Naive thymus-derived CD4-positive, alpha-beta T cell (primary cell): ENCODE measurements around the gene SLC26A1. TPM values are rescaled to one million over a fixed set of nuclear protein-coding genes. Genes with fewer than 3 reads are reported as not detected.

Experiments used
- ATAC-seq: fragments of 150-1000 bp; cut with Tn5 transposase; 2 replicates; pipeline ENCODE4 v1.10.0; 2021; ENCODE audit warnings: mild to moderate bottlenecking, moderate library complexity
- CTCF ChIA-PET: fragments of 350-600 bp; sonication (Branson Sonifier 250); formaldehyde crosslinking; loops from one replicate; lab custom pipeline; 2021; ENCODE audit warnings: antibody characterized with exemption; lab: Charles Lee
- POLR2A ChIA-PET: fragments of 350-600 bp; sonication (Branson Sonifier 250); formaldehyde crosslinking; loops from one replicate; lab custom pipeline; 2021; ENCODE audit warnings: antibody characterized with exemption, inconsistent platforms; lab: Charles Lee
- DNase-seq, 9 donors: peaks; one replicate each; pipeline versions ENCODE4 v3.0.0 to v3.0.0-alpha.2; 2020 to 2022; ENCODE audit warnings: mixed read lengths in 1 of 9
- H3K27ac ChIP-seq: one replicate; pipeline ENCODE4 v1.7.0; 2013; ENCODE audit warnings: mild to moderate bottlenecking, low read depth, low read length, moderate library complexity
- H3K27me3 ChIP-seq, 2 donors: one replicate each; pipeline ENCODE4 v1.7.0; 2013; ENCODE audit warnings: low read length in 2 of 2, mild to moderate bottlenecking in 2 of 2, moderate library complexity in 2 of 2; ENCODE audit not compliant: control insufficient read depth in 2 of 2, insufficient read depth in 2 of 2
- H3K36me3 ChIP-seq, 3 experiments: 1 replicate in 2 of 3; 2 replicates in 1 of 3; pipeline ENCODE4 v1.7.0; 2013; ENCODE audit warnings: low read length in 3 of 3, mild to moderate bottlenecking in 3 of 3, moderate library complexity in 1 of 3; ENCODE audit not compliant: insufficient read depth in 3 of 3, control insufficient read depth in 2 of 3
- H3K4me1 ChIP-seq, 2 donors: one replicate each; pipeline ENCODE4 v1.7.0; 2013; ENCODE audit warnings: low read length in 2 of 2, mild to moderate bottlenecking in 2 of 2, moderate library complexity in 1 of 2; ENCODE audit not compliant: control insufficient read depth in 2 of 2, insufficient read depth in 2 of 2
- H3K4me3 ChIP-seq: 2 replicates; pipeline ENCODE4 v1.7.0; 2013; ENCODE audit warnings: mild to moderate bottlenecking, low read length
- H3K9me3 ChIP-seq, 3 experiments: 1 replicate in 2 of 3; 2 replicates in 1 of 3; pipeline ENCODE4 v1.7.0; 2013; ENCODE audit warnings: low read length in 3 of 3; ENCODE audit not compliant: control insufficient read depth in 2 of 3
- H3K27ac Mint-ChIP-seq, 9 donors: one replicate each; pipeline ENCODE4 v1.8.0; 2020 to 2022; ENCODE audit warnings: mixed read lengths in 9 of 9, mild to moderate bottlenecking in 8 of 9, moderate library complexity in 5 of 9, inconsistent platforms in 2 of 9
- H3K27me3 Mint-ChIP-seq, 5 donors: one replicate each; pipeline ENCODE4 v1.8.0; 2021 to 2022; ENCODE audit warnings: mixed read lengths in 5 of 5, mild to moderate bottlenecking in 1 of 5
- H3K36me3 Mint-ChIP-seq, 5 donors: one replicate each; pipeline ENCODE4 v1.8.0; 2020 to 2022; ENCODE audit warnings: mixed read lengths in 5 of 5, mild to moderate bottlenecking in 3 of 5, inconsistent platforms in 1 of 5
- H3K4me1 Mint-ChIP-seq, 7 donors: one replicate each; pipeline ENCODE4 v1.8.0; 2020 to 2022; ENCODE audit warnings: mixed read lengths in 7 of 7, mild to moderate bottlenecking in 3 of 7, inconsistent platforms in 1 of 7
- H3K4me3 Mint-ChIP-seq, 10 donors: one replicate each; pipeline ENCODE4 v1.8.0; 2020 to 2022; ENCODE audit warnings: mild to moderate bottlenecking in 10 of 10, mixed read lengths in 10 of 10, moderate library complexity in 6 of 10, inconsistent platforms in 2 of 10
- H3K9me3 Mint-ChIP-seq, 11 donors: one replicate each; pipeline ENCODE4 v1.8.0; 2020 to 2022; ENCODE audit warnings: mixed read lengths in 11 of 11, mild to moderate bottlenecking in 4 of 11, inconsistent platforms in 1 of 11, moderate library complexity in 1 of 11
- intact Hi-C, 2 donors: fragments of 100-400 bp; cut with micrococcal nuclease; formaldehyde crosslinking; loops; one replicate each; pipeline ENCODE4 v1.15.1; 2023
- polyA plus RNA-seq, 2 donors: library from polyadenylated mRNA; unstranded; fragments of 300-500 nt; fragmentation: Illumina TruSeq; gene quantifications; one replicate each; pipeline ENCODE4 v1.2.3, GENCODE V29; 2021
- total RNA-seq, 6 experiments: library from RNA in 5 of 6; stranded (reverse) in 5 of 6; gene quantifications; 1 replicate in 5 of 6; 2 replicates in 1 of 6; pipeline ENCODE4 v1.2.3 and lab custom pipeline; 2021 to 2026

SLC26A1 gene
- total and polyA plus RNA-seq, 7 experiments from 2014 or later: 0.16 to 2.3 (median 1.1) TPM; not detected in 2

GRCh38 chr4:1023075-1023640 lies 30.0 kb upstream of the SLC26A1 start:
- Mint-ChIP-seq H3K36me3 (peaks cover 0 to 11% (median 4%) of the 10 kb centered on the region in 5 donors), H3K27me3 (no peaks in the 10 kb centered on the region), H3K27ac (no peak overlapping the region), H3K4me3 (no peak overlapping the region), H3K4me1 (peaks cover 0 to 11% (median 8%) of the 10 kb centered on the region in 7 donors), H3K9me3 (no peaks in the 10 kb centered on the region)
- Histone ChIP-seq H3K27me3 (no peaks in the 10 kb centered on the region), H3K27ac (no peak overlapping the region), H3K36me3 (peaks cover 0 to 28% (median 0%) of the 10 kb centered on the region in 3 experiments), H3K4me1 (no peaks in the 10 kb centered on the region), H3K4me3 (no peak overlapping the region), H3K9me3 (no peaks in the 10 kb centered on the region)
- ATAC-seq (no peak), DNase-seq (no peak)
- ChIA-PET CTCF (no interaction called here), POLR2A (no interaction called here)
- intact Hi-C loops: no loop called here

DNA sequence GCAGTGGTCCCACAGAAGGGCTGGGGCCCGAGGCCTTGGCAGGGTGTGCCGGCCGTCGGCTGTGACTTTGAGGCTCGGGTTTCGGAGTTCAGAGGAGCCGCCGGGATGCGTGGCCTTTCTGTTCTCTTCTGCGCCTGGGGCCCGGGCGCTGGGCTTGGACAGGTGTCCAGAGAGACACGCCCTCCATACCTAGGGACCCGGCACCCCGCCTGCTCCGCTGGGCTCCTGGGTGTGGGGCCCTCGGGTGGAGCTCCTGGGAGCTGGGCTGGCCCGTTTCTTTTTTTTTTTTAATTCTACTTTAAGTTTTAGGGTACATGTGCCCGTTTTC lies 29.5 kb upstream of the SLC26A1 start:
- no peaks in the 10 kb centered on the region for H3K9me3 ChIP-seq
- H3K27me3 Mint-ChIP-seq: no peaks in the 10 kb centered on the region
- H3K4me3 ChIP-seq: no peak overlapping the region
- no peaks in the 10 kb centered on the region for H3K4me1 ChIP-seq
- no peak for DNase-seq
- H3K27ac ChIP-seq: no peak overlapping the region
- no peak for ATAC-seq
- peaks cover 0 to 11% (median 4%) of the 10 kb centered on the region in 5 donors for H3K36me3 Mint-ChIP-seq
- POLR2A ChIA-PET: no interaction called here
- H3K9me3 Mint-ChIP-seq: no peaks in the 10 kb centered on the region
- intact Hi-C loops: no loop called here
- H3K4me3 Mint-ChIP-seq: no peak overlapping the region
- CTCF ChIA-PET: no interaction called here
- no peak overlapping the region for H3K27ac Mint-ChIP-seq
- H3K4me1 Mint-ChIP-seq: peaks cover 0 to 11% (median 9%) of the 10 kb centered on the region in 7 donors
- H3K27me3 ChIP-seq: no peaks in the 10 kb centered on the region
- peaks cover 0 to 28% (median 0%) of the 10 kb centered on the region in 3 experiments for H3K36me3 ChIP-seq

DNA sequence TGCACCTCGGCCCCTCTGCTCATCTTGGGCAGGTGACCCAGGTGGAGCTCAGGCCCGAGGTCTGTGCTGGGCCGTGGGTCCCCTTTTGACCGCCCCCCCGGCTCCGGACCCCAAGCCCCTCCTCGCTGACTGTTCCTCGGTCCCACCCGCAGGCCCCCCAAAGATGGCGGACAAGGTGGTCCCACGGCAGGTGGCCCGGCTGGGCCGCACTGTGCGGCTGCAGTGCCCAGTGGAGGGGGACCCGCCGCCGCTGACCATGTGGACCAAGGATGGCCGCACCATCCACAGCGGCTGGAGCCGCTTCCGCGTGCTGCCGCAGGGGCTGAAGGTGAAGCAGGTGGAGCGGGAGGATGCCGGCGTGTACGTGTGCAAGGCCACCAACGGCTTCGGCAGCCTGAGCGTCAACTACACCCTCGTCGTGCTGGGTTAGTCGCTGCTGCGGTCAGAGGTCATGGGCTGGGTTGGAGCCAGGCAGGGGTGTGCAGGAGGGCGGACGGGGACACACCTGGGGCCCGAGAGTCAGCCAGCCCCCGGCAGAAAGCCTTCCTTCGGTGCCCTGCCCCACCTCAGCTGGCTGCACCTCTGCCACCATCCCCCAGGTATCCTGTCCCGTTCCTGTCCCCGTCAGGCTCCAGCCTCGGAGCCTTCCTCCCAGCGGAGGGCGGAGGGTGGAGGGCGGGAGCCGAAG lies 29.0 kb upstream of the SLC26A1 start:
- ChIA-PET POLR2A (no interaction called here), CTCF (no interaction called here)
- no peak overlapping the region for H3K4me3 Mint-ChIP-seq
- peaks cover 0 to 28% (median 0%) of the 10 kb centered on the region in 3 experiments for H3K36me3 ChIP-seq
- H3K27ac ChIP-seq: no peak overlapping the region
- H3K4me1 ChIP-seq: no peaks in the 10 kb centered on the region
- H3K27ac Mint-ChIP-seq: no peak overlapping the region
- H3K4me3 ChIP-seq: no peak overlapping the region
- H3K36me3 Mint-ChIP-seq: peaks cover 0 to 11% (median 4%) of the 10 kb centered on the region in 5 donors
- intact Hi-C loops: no loop called here
- H3K4me1 Mint-ChIP-seq: peaks cover 0 to 11% (median 9%) of the 10 kb centered on the region in 7 donors
- H3K27me3 Mint-ChIP-seq: no peaks in the 10 kb centered on the region
- ATAC-seq (no peak), DNase-seq (no peak)
- no peaks in the 10 kb centered on the region for H3K27me3 ChIP-seq
- no peaks in the 10 kb centered on the region for H3K9me3 ChIP-seq
- no peaks in the 10 kb centered on the region for H3K9me3 Mint-ChIP-seq

- peaks cover 0 to 28% (median 0%) of the 10 kb centered on the region in 3 experiments for H3K36me3 ChIP-seq
- Mint-ChIP-seq H3K36me3 (peaks cover 0 to 11% (median 4%) of the 10 kb centered on the region in 5 donors), H3K27ac (no peak overlapping the region), H3K4me1 (peaks cover 0 to 11% (median 9%) of the 10 kb centered on the region in 7 donors), H3K4me3 (no peak overlapping the region), H3K9me3 (no peaks in the 10 kb centered on the region), H3K27me3 (no peaks in the 10 kb centered on the region)
- H3K27ac ChIP-seq: no peak overlapping the region
- intact Hi-C loops: no loop called here
- H3K9me3 ChIP-seq: no peaks in the 10 kb centered on the region
- H3K27me3 ChIP-seq: no peaks in the 10 kb centered on the region
- ATAC-seq (peak; percentile 2), DNase-seq (no peak)
- ChIA-PET POLR2A (no interaction called here), CTCF (no interaction called here)
- H3K4me1 ChIP-seq: no peaks in the 10 kb centered on the region
- no peak overlapping the region for H3K4me3 ChIP-seq
These were observed 28.3 kb upstream of the SLC26A1 start for GRCh38 chr4:1021386-1022050.

DNA sequence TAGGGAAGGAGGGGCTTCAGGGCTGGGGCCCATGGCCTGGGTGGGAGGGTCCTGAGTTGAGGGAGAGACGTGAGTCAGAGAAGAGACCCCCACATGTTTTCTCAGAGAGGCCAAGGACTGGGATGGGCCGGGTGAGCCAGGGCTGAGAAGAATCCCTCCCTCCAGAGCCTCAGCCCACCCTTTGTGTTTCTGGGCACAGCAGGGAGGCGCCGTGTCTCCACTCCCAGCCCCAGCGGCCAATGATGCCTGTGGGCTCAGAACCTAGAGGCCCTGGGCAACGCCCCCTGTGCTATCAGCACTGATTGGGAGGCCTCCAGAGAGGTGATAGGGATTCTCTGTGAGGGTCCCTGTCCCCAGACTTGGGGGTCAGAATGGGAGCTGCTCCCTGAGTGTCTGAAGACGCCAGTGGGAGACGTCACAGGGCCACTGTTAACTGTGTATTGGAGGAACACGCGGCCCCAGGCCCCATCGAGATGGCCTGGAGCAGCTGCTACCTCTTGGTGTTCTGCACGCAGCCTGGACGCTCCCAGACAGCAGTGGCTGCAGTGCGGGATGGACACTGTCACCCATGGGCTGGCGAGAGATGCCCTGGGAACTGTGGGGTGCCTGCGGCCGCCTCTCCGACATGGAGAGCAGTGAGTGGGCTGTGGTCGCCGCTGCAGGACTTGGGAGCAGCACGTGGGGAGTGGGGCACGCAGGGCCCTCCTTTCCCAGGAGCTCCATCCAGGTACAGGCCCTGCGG lies 26.7 kb upstream of the SLC26A1 start:
- H3K4me1 ChIP-seq: no peaks in the 10 kb centered on the region
- H3K4me3 Mint-ChIP-seq: peak overlapping the region in 1 of 10 donors; percentile 26
- intact Hi-C loops: no loop called here
- H3K4me1 Mint-ChIP-seq: peaks cover 0 to 6% (median 5%) of the 10 kb centered on the region in 7 donors
- H3K27me3 Mint-ChIP-seq: no peaks in the 10 kb centered on the region
- no peaks in the 10 kb centered on the region for H3K9me3 Mint-ChIP-seq
- ChIA-PET POLR2A (interaction anchor here (0.6 kb wide), 1 partner anchor 829 kb away, joined by 3 read pairs; no protein-coding TSS in a partner anchor), CTCF (no interaction called here)
- H3K27me3 ChIP-seq: no peaks in the 10 kb centered on the region
- peak overlapping the region in 2 of 9 donors; percentile 13 to 25 for H3K27ac Mint-ChIP-seq
- H3K27ac ChIP-seq: no peak overlapping the region
- no peak for DNase-seq
- no peak overlapping the region for H3K4me3 ChIP-seq
- no peak for ATAC-seq
- H3K36me3 Mint-ChIP-seq: no peaks in the 10 kb centered on the region
- H3K9me3 ChIP-seq: no peaks in the 10 kb centered on the region
- H3K36me3 ChIP-seq: peaks cover 0 to 17% (median 0%) of the 10 kb centered on the region in 3 experiments

GRCh38 chr4:1019320-1019719 lies 26.1 kb upstream of the SLC26A1 start:
- CTCF ChIA-PET: no interaction called here

More at GRCh38 chr4:1019320-1019719, 26.1 kb upstream of the SLC26A1 start:
- Mint-ChIP-seq H3K4me1 (peaks cover 0 to 6% (median 5%) of the 10 kb centered on the region in 7 donors), H3K27me3 (no peaks in the 10 kb centered on the region), H3K4me3 (no peak overlapping the region), H3K36me3 (no peaks in the 10 kb centered on the region), H3K9me3 (no peaks in the 10 kb centered on the region), H3K27ac (no peak overlapping the region)
- H3K36me3 ChIP-seq: peaks cover 0 to 11% (median 0%) of the 10 kb centered on the region in 3 experiments
- H3K9me3 ChIP-seq: no peaks in the 10 kb centered on the region
- H3K4me3 ChIP-seq: no peak overlapping the region
- intact Hi-C loops: no loop called here
- H3K4me1 ChIP-seq: no peaks in the 10 kb centered on the region
- H3K27me3 ChIP-seq: no peaks in the 10 kb centered on the region
- DNase-seq: no peak
- ATAC-seq: no peak
- H3K27ac ChIP-seq: no peak overlapping the region
- POLR2A ChIA-PET: interaction anchor here (0.6 kb wide), 1 partner anchor 830 kb away, joined by 3 read pairs; no protein-coding TSS in a partner anchor
